Measurements from ENCODE around the gene NOVA2. TPM values are rescaled to one million over a fixed set of nuclear protein-coding genes. Genes with fewer than 3 reads are reported as not detected.

Gene NOVA2
- total and polyA plus RNA-seq, 9 of the 15 experiments (the other 6 are each of a cell fraction or from before 2014, with no cell fraction given) = not detected

GRCh38 chr19:45885556-45886426, 87.9 kb downstream of the NOVA2 start, which contains the start of gene IRF2BP1 (continued):
- no peak for TF ChIP-seq RREB1 (CRISPR knock-in tag; IDR thresholded peaks at IDR 0.05)
- TF ChIP-seq AFF1 (IDR thresholded peaks at IDR 0.05; ENCODE audit: low read depth in 1 of 2, partially characterized antibody in 2 of 2) = peak in 1 of 2 experiments; percentile 93
- no peak; a peak in 1 of 4 replicates for TF ChIP-seq RCOR1 (IDR thresholded peaks at IDR 0.05; ENCODE audit: borderline replicate concordance in 1 of 2, low read depth in 2 of 2, low read length in 2 of 2)
- TF ChIP-seq NFE2L1 (tag; IDR thresholded peaks at IDR 0.05; ENCODE audit: borderline replicate concordance, low read depth) = no peak
- no peak for TF ChIP-seq GTF2A2 (tag; IDR thresholded peaks at IDR 0.05)
- no peak for TF ChIP-seq MYNN (IDR thresholded peaks at IDR 0.05)
- TF ChIP-seq MYNN (CRISPR knock-in tag; IDR thresholded peaks at IDR 0.05) = no peak
- TF ChIP-seq CCNT2 (IDR thresholded peaks at IDR 0.05; ENCODE audit: borderline replicate concordance, extremely low read depth, insufficient read length, low read depth, low read length) = peak; percentile 73
- no peak for TF ChIP-seq LEF1 (IDR thresholded peaks at IDR 0.05)
- TF ChIP-seq FUS (optimal IDR thresholded peaks at IDR 0.05; ENCODE audit: low read depth, low read length) = peak; percentile 77
- 0 out of 2 replicates have a peak, but pooled peaks have one; percentile 23 for TF ChIP-seq MYC (IDR thresholded peaks at IDR 0.05; ENCODE audit: low read depth, low read length)
- TF ChIP-seq MYC (CRISPR knock-in tag; IDR thresholded peaks at IDR 0.05; ENCODE audit: borderline replicate concordance, low read depth) = no peak
- peak; percentile 84 for TF ChIP-seq ZNF143 (CRISPR knock-in tag; IDR thresholded peaks at IDR 0.05)
- TF ChIP-seq CHD1 (IDR thresholded peaks at IDR 0.05; ENCODE audit: low read length) = no peak
- peak; percentile 86 for TF ChIP-seq ETS1 (conservative IDR thresholded peaks at IDR 0.05; ENCODE audit: control insufficient read depth, low read depth, low read length)
- no peak for TF ChIP-seq SMARCE1 (IDR thresholded peaks at IDR 0.05)
